Measurements from ENCODE around the gene PTPRT. TPM values are rescaled to one million over a fixed set of nuclear protein-coding genes. Genes with fewer than 3 reads are reported as not detected.

The PTPRT gene
- total and polyA plus RNA-seq, 7 donors = under 0.01 to 0.09 (median 0.03) TPM; not detected in 1

DNA sequence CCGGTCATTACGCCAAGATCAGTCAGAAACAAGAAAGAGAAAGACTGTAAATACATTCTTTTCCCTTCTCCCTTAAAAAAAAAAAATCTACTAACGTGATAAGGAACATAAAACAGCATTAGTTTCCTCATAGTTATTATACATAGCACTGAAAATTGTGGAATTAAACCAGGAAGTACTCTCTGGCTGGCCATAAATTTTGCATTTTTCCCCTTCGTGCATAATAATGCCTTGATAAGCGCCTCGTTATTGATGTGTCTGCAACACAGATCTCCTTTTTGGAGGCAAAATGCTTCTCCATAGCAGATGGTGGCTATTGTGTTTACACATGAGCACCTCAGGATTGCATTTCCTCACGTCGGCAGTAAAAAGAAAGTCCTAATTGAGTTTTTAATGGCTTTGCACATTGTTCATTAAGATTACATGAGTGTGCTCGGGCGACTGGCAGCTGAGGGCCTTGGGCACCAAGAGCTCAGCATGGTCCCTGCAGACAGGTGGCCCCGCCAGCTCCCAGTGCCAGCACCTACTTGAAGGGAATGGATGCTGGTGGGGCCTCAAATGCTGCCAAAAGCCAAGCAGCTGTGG lies 394.5 kb downstream of the PTPRT start:
- no peaks in the 10 kb centered on the region for H3K9me3 ChIP-seq
- TF ChIP-seq, protein P1, sequence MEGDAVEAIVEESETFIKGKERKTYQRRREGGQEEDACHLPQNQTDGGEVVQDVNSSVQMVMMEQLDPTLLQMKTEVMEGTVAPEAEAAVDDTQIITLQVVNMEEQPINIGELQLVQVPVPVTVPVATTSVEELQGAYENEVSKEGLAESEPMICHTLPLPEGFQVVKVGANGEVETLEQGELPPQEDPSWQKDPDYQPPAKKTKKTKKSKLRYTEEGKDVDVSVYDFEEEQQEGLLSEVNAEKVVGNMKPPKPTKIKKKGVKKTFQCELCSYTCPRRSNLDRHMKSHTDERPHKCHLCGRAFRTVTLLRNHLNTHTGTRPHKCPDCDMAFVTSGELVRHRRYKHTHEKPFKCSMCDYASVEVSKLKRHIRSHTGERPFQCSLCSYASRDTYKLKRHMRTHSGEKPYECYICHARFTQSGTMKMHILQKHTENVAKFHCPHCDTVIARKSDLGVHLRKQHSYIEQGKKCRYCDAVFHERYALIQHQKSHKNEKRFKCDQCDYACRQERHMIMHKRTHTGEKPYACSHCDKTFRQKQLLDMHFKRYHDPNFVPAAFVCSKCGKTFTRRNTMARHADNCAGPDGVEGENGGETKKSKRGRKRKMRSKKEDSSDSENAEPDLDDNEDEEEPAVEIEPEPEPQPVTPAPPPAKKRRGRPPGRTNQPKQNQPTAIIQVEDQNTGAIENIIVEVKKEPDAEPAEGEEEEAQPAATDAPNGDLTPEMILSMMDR (IDR thresholded peaks at IDR 0.05) = no peak
- H3K36me3 ChIP-seq (ENCODE audit: insufficient read depth in 1 of 2, low read depth in 1 of 2) = no peaks in the 10 kb centered on the region
- ATAC-seq (no peak), DNase-seq (no peak)
- no peaks in the 10 kb centered on the region for H3K4me1 ChIP-seq
- WGBS, 3 donors = 58 to 65% (median 63%) methylated on average over 11 of the region's 11 CpGs
- H3K27ac ChIP-seq = no peak overlapping the region
- intact Hi-C loops (cut with DNase I) = no loop called here
- H3K27me3 ChIP-seq (ENCODE audit: insufficient read depth in 3 of 3, low read length in 2 of 3) = no peaks in the 10 kb centered on the region
- no peak overlapping the region for H3K4me3 ChIP-seq

DNA sequence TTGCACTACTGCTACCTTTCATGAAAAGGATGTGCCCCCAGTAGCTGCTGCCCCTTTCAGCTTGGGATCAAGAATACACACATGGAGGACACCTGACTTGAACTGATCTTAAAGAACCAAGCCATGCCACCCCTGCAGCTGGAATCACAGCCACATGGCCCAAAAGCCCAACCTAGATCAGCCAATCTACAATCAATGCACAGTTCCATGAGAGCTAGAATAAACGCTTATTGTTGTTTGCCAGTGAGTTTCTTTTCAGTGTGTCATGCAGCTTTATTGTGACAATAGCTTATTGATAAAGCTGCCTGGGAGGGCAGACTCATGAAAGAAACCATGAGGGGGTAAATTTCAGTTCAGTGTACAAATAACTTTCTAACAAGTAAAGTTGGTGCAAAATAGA lies 397.7 kb downstream of the PTPRT start:
- no peak for DNase-seq
- Histone ChIP-seq H3K27ac (no peak overlapping the region), H3K9me3 (no peaks in the 10 kb centered on the region), H3K4me3 (no peak overlapping the region), H3K36me3 (ENCODE audit: insufficient read depth in 1 of 2, low read depth in 1 of 2) (no peaks in the 10 kb centered on the region), H3K27me3 (ENCODE audit: insufficient read depth in 3 of 3, low read length in 2 of 3) (no peaks in the 10 kb centered on the region), H3K4me1 (no peaks in the 10 kb centered on the region)
- intact Hi-C loops (cut with DNase I) = no loop called here
- ATAC-seq = no peak
- WGBS, 3 donors = 82 to 88% (median 85%) methylated on average over 1 of the region's 1 CpG
- TF ChIP-seq, protein P1 (IDR thresholded peaks at IDR 0.05) = no peak

DNA sequence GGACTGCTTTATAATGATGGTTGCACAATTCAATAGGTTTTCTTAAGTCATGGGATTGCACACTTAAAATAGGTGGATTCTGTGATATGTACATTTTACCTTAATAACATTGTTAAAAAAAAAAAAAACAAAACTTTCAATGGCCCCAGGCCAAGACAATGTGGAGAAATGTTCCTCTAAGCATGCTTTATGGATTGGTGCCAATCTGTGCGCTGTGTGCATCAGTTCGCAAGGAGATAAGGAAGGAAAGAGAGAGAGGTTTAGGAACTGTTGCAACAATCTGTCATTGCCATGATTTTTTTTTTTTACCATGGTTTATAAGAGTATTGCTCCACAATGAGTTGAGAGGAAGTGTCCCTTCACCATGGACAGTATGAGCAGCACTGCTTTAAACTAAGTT lies 399.6 kb downstream of the PTPRT start:
- H3K27me3 ChIP-seq (ENCODE audit: insufficient read depth in 3 of 3, low read length in 2 of 3) = no peaks in the 10 kb centered on the region
- intact Hi-C loops (cut with DNase I) = no loop called here
- TF ChIP-seq, protein P1 (IDR thresholded peaks at IDR 0.05) = no peak
- no peaks in the 10 kb centered on the region for H3K36me3 ChIP-seq (ENCODE audit: insufficient read depth in 1 of 2, low read depth in 1 of 2)
- H3K9me3 ChIP-seq = no peaks in the 10 kb centered on the region
- H3K4me1 ChIP-seq = no peaks in the 10 kb centered on the region
- ATAC-seq (no peak), DNase-seq (no peak)
- 33 to 56% (median 34%) methylated on average over 2 of the region's 2 CpGs for WGBS, 3 donors
- H3K4me3 ChIP-seq = no peak overlapping the region
- H3K27ac ChIP-seq = no peak overlapping the region

DNA sequence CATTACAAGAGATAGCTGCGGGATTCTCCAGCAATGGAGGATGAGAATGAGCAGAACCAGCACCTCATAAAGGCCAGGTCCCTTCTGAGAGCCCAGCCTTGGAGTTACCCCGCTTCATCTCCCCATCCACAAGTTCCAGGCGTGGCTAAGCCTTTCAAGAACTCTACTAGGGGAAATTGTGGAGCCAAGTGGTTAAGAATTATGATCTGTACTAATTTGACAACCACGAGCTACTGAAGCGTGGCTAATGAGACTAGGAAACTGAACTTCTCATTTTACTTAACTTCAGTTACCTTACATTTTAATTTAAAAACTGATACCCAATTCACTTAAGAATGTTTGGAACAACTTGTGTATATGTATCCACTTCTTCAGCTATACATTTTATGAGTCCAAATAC lies 401.0 kb downstream of the PTPRT start:
- H3K36me3 ChIP-seq (ENCODE audit: insufficient read depth in 1 of 2, low read depth in 1 of 2) = no peaks in the 10 kb centered on the region
- H3K9me3 ChIP-seq = no peaks in the 10 kb centered on the region
- WGBS, 3 donors = 36 to 53% (median 39%) methylated on average over 5 of the region's 5 CpGs
- no peak overlapping the region for H3K4me3 ChIP-seq
- no peak overlapping the region for H3K27ac ChIP-seq
- H3K4me1 ChIP-seq = no peaks in the 10 kb centered on the region
- ATAC-seq (no peak), DNase-seq (no peak)
- H3K27me3 ChIP-seq (ENCODE audit: insufficient read depth in 3 of 3, low read length in 2 of 3) = no peaks in the 10 kb centered on the region
- TF ChIP-seq, protein P1 (IDR thresholded peaks at IDR 0.05) = no peak
- intact Hi-C loops (cut with DNase I) = no loop called here

DNA sequence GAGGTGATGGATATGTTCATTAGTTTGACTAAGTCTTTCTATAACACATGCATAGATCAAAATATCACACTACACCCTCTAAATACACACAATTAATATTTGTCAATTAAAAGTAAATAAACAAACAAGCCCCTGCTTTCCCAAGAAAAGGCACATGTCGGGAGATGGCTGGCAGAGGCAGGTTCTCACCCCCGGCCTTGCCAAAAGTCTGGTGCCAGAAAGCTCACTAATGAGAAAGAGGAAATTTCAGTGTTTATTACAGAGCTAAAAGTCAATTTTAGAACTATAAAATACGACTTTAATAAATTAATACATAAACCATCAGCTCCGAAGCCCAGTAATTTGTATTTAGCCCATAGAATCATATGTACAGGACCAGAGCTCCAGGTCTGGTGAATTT lies 404.7 kb downstream of the PTPRT start:
- no peaks in the 10 kb centered on the region for H3K9me3 ChIP-seq
- no peak overlapping the region for H3K27ac ChIP-seq
- DNase-seq (no peak), ATAC-seq (no peak)
- intact Hi-C loops (cut with DNase I) = no loop called here
- no peak overlapping the region for H3K4me3 ChIP-seq
- H3K36me3 ChIP-seq (ENCODE audit: insufficient read depth in 1 of 2, low read depth in 1 of 2) = no peaks in the 10 kb centered on the region
- TF ChIP-seq, protein P1 (IDR thresholded peaks at IDR 0.05) = no peak
- no peaks in the 10 kb centered on the region for H3K27me3 ChIP-seq (ENCODE audit: insufficient read depth in 3 of 3, low read length in 2 of 3)
- no peaks in the 10 kb centered on the region for H3K4me1 ChIP-seq
- 55 to 64% (median 57%) methylated on average over 4 of the region's 4 CpGs for WGBS, 3 donors
